GM18867 (cell line): Measurements from ENCODE around the gene LHFPL6.

ENCODE experiments used
- ATAC-seq: cut with Tn5 transposase; IDR thresholded peaks from one replicate; pipeline ENCODE4 v1.9.1; 2021; ENCODE audit warnings: mild to moderate bottlenecking, moderate library complexity; ENCODE audit not compliant: unreplicated experiment

LHFPL6 gene

GRCh38 chr13:39318161-39318560 lies 284.8 kb downstream of the LHFPL6 start:
- no peak for ATAC-seq

DNA sequence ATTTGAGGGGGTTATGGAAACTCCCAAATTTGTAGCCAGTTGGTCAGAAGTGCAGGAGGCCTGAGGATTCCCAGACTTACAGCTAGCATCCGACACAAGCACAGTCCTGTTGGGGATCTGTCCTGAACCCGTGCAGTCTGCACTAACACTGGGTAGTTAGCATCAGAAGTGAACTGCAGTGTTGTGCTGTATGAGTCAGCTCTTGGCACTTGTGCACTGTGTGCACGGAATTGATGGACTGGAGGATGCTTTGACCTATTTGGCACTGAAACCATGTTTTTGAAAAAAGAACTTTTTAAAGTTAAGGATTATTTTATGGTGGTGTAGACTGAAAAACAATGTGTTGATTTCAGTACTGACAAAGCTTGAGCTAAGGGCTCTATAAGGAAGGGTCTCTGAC lies 285.7 kb downstream of the LHFPL6 start:
- ATAC-seq = no peak

DNA sequence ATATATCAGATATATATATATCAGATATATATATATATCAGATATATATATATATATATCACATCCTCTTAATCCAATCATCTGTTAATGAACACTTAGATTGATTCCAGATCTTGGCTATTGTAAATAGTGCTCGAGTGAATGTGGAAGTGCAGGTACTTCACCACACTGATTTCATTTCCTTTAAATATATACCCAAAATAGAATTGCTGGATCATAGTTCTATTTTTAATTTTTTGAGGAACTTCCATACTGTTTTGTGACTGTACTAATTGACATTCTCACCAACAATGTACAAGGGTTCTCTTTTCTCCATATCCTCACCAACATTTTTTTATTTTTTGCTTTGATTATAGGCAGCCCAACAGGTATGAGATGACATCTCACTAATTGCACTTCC lies 287.2 kb downstream of the LHFPL6 start:
- no peak for ATAC-seq

DNA sequence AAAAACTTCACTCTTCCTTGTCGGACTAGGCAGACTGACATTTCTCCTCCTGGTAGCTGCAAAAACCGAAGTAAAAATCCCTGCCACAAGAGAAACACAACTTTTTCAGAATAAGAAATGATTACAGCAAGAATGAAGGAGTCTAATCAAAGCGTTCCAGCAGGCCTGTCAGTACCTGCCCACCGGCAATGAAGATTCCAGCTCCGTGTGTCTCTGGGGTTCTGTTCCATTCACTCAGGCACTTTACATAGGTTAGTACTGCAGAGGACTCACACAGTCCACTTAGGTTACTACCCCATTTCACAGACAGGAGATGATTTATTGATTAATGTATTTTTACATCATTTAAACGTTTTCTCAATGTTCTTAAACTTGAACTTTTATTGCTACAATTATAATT lies 289.3 kb downstream of the LHFPL6 start:
- no peak for ATAC-seq

DNA sequence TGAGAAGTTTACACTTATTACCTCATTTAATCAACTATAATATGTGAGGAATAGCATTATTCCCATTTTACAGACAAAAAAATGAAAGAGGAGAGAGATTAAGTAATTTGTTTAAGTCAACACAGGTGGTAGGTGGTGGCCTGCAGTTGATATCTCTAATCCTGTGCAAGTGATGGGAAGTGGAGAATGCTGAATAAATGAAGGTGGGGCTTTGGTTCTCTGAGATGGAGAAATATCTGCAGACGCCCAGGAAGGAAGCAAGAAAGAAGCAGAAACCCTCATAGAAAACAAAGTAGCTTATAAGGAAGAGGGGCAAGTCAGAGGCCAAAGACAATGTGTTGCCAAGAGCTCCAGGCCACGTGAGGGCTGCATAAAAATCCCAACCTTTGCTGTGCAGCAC lies 290.4 kb downstream of the LHFPL6 start:
- ATAC-seq = no peak

DNA sequence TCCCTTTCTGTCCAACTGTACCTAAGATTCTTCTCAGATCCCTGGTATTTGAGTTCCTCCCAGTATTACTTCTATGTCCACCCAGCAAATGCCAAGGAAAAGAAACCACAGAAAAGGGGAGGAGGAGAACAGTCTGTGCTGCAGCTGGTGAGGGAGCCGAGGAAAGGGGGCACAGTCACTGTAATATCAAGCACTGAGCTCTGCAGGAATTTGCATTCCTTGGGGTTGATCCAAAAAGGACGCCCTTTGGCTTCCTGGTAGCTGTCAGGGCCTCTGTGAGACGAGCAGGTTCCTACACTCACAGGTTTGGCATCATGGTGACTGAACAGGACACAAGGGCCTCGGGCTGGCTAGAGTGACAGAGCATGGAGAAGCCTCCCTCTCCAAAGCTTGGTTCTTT lies 291.4 kb downstream of the LHFPL6 start:
- ATAC-seq = no peak

- no peak for ATAC-seq
Observed at GRCh38 chr13:39310961-39311360, 292.0 kb downstream of the LHFPL6 start.

- ATAC-seq = peak; percentile 96
Observed at GRCh38 chr13:39306639-39307589, 296.1 kb downstream of the LHFPL6 start.

DNA sequence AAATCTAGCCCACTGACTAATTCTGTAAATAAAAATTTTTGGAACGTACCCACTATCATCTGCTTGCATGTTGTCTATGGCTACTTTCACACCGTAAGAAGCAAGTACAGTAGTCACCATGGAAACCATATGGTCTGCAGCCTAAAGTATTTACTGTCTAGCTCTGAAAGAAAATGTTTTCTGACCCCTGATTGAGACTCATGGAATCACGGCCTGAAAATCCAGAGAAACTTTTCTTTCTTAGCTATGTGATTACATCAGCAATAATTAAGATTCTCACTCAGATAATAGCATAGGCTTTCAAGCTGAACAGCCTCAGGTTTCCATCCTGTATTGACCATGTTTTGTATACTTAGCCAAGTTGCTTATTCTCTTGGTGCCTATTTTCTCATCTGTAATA lies 300.2 kb downstream of the LHFPL6 start:
- no peak for ATAC-seq

- no peak for ATAC-seq
Observed at GRCh38 chr13:39298951-39299350, 304.0 kb downstream of the LHFPL6 start.

GRCh38 chr13:39297664-39298171 lies 305.3 kb downstream of the LHFPL6 start:
- no peak for ATAC-seq

DNA sequence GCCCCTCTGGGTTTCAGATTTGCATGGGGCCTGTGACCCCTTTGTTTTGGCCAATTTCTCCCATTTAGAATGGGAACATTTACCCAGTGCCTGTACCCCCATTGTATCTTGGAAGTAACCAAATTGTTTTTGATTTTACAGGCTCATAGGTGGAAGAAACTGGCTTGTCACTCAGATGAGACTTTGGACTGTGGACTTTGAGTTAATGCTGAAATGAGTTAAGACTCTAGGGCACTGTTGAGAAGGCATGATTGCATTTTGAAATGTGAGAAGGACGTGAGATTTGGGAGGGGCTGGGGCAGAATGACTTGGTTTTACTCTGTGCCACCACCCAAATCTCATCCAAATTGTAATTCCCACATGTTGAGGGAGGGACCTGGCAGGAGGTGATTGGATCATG lies 306.0 kb downstream of the LHFPL6 start:
- ATAC-seq = no peak

DNA sequence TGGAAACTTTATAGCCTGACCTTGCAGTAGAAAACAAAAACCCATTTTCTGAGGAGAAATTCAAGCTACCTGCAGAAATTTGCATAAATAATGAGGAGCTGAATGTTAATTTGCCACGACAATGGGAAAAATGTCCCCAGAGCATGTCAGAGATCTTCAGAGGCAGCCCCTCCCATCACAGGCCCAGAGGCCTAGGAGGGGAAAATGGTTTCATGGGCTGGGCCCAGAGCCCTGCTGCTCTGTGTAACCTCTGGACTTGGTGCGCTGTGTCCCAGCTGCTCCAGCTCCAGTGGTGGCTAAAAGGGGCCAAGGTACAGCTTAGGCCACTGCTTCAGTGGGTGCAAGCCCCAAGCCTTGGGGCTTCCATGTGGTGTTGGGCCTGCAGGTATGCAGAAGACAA lies 306.8 kb downstream of the LHFPL6 start:
- no peak for ATAC-seq
